PFSK-1 (cell line): ENCODE measurements around the gene TMIGD1.

ENCODE experiments used
- FOXP2 ChIP-seq: optimal IDR thresholded peaks from 2 replicates; pipeline ENCODE3; 2011; ENCODE audit warnings: borderline replicate concordance, control low read depth, inconsistent platforms; ENCODE audit not compliant: insufficient read depth; ENCODE audit errors: extremely low read length, extremely low read depth
- POLR2AphosphoS5 ChIP-seq: IDR thresholded peaks from 2 replicates; pipeline ENCODE4 v1.6.1; 2012; ENCODE audit warnings: low read depth, mild to moderate bottlenecking, control low read depth, low read length, moderate library complexity
- SIN3A ChIP-seq: IDR thresholded peaks from 2 replicates; pipeline ENCODE4 v1.6.1; 2012; ENCODE audit warnings: mild to moderate bottlenecking, low read length, moderate library complexity, borderline replicate concordance; ENCODE audit not compliant: insufficient read depth
- TAF1 ChIP-seq: IDR thresholded peaks from 2 replicates; pipeline ENCODE4 v1.6.1; 2012; ENCODE audit warnings: low read length, control low read depth, borderline replicate concordance; ENCODE audit not compliant: insufficient read depth
- TF ChIP-seq, protein P1 (sequence below), 2 experiments: IDR thresholded peaks; 2 replicates each; pipeline versions ENCODE4 v1.6.1 to v1.8.0; 2011 to 2012; ENCODE audit warnings: low read depth in 2 of 2, low read length in 2 of 2, control low read depth in 1 of 2, inconsistent platforms in 1 of 2, mild to moderate bottlenecking in 1 of 2, moderate library complexity in 1 of 2; ENCODE audit not compliant: insufficient read depth in 1 of 2

The TMIGD1 gene

DNA sequence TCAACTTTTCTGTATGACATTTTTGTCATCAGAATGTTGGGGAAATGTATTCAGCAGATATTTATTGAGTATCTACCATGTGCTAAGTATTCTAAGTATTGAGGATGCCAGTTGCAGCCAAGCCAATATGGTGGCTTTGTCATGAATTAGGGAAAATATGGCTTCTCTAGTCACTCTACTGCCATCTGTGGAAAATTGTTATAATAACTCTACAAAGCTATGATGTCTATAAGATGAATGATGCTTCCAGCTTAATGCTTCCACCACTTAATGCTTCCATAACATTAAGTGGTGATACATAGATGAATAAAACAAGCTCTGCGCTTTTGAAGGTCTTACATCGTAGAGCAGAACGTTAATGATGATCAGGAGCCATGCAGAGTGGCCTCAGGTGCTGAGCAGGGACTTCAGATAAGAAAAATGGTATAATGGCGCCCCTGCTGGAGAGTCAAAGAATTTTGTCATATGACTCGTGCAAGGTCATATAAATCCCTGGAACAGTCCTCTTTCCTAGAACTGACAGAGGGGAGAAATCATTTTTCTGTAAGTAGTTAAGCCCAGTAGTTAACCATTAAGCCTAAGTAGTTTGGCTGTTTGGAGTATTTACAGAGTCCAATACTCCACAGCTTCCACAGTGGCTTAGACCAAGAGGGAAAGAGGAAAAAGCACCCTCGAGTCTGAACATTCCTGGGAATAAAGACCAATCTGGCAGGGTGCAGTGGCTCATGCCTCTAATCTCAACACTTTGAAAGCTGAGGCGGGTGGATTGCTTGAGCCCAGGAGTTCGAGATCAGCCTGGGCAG, 2.7 kb upstream of the TMIGD1 start:
- TF ChIP-seq FOXP2 = no peak
- no peak for TF ChIP-seq SIN3A
- TF ChIP-seq, protein P1, sequence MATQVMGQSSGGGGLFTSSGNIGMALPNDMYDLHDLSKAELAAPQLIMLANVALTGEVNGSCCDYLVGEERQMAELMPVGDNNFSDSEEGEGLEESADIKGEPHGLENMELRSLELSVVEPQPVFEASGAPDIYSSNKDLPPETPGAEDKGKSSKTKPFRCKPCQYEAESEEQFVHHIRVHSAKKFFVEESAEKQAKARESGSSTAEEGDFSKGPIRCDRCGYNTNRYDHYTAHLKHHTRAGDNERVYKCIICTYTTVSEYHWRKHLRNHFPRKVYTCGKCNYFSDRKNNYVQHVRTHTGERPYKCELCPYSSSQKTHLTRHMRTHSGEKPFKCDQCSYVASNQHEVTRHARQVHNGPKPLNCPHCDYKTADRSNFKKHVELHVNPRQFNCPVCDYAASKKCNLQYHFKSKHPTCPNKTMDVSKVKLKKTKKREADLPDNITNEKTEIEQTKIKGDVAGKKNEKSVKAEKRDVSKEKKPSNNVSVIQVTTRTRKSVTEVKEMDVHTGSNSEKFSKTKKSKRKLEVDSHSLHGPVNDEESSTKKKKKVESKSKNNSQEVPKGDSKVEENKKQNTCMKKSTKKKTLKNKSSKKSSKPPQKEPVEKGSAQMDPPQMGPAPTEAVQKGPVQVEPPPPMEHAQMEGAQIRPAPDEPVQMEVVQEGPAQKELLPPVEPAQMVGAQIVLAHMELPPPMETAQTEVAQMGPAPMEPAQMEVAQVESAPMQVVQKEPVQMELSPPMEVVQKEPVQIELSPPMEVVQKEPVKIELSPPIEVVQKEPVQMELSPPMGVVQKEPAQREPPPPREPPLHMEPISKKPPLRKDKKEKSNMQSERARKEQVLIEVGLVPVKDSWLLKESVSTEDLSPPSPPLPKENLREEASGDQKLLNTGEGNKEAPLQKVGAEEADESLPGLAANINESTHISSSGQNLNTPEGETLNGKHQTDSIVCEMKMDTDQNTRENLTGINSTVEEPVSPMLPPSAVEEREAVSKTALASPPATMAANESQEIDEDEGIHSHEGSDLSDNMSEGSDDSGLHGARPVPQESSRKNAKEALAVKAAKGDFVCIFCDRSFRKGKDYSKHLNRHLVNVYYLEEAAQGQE (IDR thresholded peaks at IDR 0.05; ENCODE audit: insufficient read depth in 1 of 2, low read depth in 2 of 2, low read length in 2 of 2) = no peak
- TF ChIP-seq TAF1 = no peak
- TF ChIP-seq POLR2AphosphoS5 = no peak

DNA sequence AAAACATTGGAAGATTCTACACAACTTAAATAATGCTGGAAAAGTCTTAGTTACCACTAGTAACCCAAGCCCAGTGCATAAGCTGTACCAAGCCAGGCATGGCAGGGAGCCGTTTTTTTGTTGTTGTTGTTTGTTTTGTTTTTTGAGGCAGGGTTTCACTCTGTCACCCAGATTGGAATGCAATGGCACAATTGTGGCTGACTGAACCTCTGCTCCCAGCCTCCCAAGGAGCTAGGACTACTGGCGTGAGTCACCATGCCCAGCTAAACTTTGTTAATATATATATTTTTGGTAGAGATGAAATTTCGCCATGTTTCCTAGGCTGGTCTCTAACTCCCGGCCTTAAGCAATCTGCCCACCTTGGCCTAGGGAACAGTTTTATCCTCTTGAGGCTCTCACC, 564 bp upstream of the TMIGD1 start:
- TF ChIP-seq, protein P1 (IDR thresholded peaks at IDR 0.05; ENCODE audit: insufficient read depth in 1 of 2, low read depth in 2 of 2, low read length in 2 of 2) = no peak
- TF ChIP-seq POLR2AphosphoS5 (no peak), FOXP2 (no peak), SIN3A (no peak), TAF1 (no peak)

DNA sequence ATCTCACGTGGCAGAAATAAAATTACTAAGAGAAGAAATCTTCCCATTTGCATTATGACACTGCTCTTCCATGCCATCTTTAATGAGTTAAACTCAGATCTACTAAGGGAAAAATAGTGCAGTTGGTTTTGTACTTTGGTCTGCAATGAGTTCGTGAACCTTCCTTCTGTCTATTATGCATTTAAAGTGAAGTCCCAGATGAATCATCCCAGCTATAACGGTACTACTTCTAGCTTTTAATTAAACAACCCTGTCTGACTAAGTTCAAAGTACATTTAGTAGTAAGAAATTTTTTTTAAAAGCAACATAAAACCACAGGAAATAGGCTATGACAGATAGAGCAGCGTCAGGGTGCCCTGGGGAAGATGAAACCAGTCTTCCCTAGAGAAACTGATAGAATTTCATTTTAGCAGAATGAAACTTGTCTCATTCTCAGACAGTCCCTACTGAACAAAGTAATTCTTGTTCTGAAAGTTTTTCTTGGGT, 1.8 kb downstream of the TMIGD1 start:
- TF ChIP-seq FOXP2 (no peak), TAF1 (no peak)

GRCh38 chr17:30326809-30327208, 7.0 kb downstream of the TMIGD1 start:
- TF ChIP-seq POLR2AphosphoS5 = no peak

- no peak for TF ChIP-seq POLR2AphosphoS5
- no peak for TF ChIP-seq FOXP2
- TF ChIP-seq TAF1 = no peak
- TF ChIP-seq, protein P1 (IDR thresholded peaks at IDR 0.05; ENCODE audit: insufficient read depth in 1 of 2, low read depth in 2 of 2, low read length in 2 of 2) = no peak
- TF ChIP-seq SIN3A = no peak
These were observed 9.1 kb downstream of the TMIGD1 start for GRCh38 chr17:30324723-30325122.

DNA sequence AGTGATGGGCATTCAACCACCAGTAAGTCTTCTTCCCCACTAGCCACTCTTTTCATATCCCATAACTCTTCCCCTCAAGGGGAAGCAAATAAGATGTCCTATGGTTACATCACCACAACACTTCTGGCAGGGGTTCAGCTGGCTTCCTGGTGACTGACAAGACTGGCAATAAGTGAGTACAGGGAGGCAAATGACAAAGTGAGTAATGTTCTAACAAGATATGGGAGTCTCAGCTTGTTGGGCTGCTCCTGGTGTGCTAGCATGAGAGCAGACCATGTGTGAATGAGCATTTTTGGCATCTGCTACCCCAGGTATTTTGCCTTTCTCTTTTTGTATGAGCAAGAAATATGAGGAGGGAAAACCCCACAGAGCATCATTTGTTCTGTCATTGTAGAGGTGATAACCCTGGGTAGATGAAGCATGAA, 9.9 kb downstream of the TMIGD1 start:
- TF ChIP-seq TAF1 = no peak
- TF ChIP-seq, protein P1 (IDR thresholded peaks at IDR 0.05; ENCODE audit: insufficient read depth in 1 of 2, low read depth in 2 of 2, low read length in 2 of 2) = no peak
- TF ChIP-seq POLR2AphosphoS5 = no peak
- TF ChIP-seq SIN3A = no peak
- TF ChIP-seq FOXP2 = peak; percentile 16
